Cerebellar nuclear complex (tissue), 1 donor: Measurements from ENCODE around the gene RHBDD1.

Source experiments
- DNase-seq, 2 experiments: peaks; one replicate each; lab custom pipeline; 2025; lab: John Stamatoyannopoulos, UW

Gene RHBDD1

DNA sequence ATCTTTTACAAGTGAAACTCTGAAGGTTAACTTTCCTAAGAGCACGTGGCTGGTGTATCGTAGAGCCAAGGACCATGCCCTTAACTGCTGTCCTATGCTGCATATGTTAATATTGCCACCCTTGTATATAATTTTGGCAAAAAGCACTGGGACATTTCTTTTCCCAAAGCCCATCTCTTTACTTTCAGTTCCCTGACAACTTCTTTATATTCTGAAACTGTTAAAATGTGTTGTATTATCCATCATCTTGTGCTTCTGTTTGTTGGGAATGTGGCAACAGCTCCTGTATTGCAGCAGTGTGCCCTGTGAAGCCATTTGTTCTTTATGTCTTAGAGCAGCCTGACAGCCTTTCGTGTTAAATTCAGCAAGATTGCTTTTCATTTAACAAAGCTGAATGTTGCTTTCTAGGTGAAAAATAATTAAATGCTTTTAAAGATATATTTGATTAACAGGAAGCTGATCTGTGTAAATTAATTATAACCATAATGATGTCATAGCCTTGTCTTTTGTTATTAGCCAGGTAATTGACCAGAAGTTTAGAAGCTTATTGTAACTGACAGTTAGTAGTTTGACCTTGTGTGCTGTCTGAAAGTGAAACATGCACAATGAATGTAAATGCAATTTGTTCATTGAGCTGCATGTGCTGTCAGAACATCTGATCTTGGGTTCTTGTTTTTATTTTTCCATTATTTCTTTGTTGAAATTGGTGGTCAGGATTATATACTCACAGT, 9.7 kb downstream of the RHBDD1 start:
- no peak for DNase-seq

DNA sequence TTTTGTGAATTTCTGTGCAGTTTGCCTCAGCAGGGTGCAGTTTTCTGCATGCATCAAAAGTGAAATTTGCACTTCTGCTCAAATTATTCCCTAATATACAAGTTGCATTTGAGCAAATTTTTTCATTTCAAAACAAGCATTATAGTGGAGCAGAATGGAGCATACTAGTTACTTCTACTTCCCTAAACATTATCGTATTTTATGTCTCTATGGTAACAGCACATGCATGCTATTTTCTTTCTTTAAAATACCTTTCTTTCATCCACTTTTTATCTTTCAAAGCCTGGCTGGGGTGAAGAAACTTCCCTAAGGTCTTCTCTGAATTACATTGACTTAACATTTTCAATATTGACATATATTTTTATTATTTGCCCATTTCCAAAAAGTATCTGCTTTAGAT, 11.2 kb downstream of the RHBDD1 start:
- DNase-seq, result no peak

DNA sequence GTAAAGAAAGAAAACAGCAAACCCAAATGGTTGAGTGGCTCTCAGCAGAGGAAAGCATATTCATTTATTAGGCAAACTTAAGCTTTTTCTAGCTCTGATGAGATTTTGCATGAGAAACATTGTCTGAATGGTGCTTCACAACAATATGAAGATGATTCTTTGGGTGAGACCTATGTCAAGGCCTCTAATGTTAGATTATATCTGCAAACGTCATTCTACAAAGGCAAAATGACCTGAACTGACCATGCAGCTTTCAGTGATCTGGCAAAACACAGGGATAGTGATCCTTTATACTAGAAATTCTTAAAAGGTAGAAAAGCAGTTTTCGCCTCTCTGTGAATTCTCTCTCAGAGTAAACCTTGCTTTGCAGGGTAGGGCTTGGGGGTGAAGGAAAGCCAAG, 11.7 kb downstream of the RHBDD1 start:
- no peak for DNase-seq

DNA sequence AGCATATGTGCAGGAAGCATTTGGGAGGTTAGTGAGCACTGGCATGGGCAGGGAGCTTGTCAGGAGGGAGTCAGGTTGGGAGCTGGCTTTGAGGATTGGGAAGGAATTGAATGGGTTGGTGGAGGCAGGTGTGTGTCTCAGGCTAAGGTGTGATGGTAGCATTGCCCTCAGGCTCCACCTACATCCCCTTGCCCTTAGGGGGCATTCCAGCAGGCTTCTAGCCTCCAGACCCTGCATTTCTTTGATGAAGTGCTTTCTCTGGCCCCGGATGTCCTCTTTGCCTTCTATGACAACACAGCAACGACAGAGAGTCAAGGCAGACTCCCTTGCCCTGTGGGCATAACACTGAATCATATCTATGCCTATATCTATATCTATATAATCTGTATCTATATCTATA, 13.5 kb downstream of the RHBDD1 start:
- DNase-seq, result no peak

DNA sequence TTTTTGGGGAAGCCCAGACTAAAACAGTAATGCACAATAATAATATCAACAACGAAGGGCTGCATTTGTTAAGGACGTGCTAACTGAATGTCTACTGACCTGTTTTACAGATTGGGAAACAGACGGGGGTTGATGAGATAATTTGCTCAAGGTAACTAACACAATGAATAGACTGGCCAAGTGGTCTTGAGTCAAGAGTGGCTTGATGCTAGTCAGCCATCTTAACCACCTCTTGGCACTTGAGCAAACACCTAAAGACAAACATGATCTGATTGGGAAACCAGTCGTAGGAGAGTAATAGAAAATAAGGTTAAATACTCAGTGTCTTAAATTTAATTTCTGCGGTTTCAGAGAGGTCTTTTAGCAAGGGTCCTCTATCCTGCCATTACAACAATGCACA, 14.2 kb downstream of the RHBDD1 start:
- no peak for DNase-seq

DNA sequence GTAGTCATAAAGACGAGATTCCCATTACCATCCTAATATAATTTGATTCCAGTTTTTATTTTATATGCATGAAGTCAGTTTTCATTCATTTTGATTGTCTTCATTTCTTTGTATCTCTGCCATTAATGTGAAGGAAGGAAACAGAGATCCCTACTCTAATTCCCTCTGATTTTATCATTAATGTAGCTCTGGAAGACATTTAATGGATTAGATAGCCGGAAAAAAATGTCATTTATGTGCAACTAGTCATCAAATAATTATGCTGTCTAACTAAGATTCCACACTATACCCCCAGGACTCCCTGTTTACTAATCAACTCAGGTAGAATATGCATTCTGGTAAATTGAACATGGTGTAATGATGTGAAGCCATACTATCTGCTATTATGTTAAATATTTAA, 19.9 kb downstream of the RHBDD1 start:
- no peak for DNase-seq

DNA sequence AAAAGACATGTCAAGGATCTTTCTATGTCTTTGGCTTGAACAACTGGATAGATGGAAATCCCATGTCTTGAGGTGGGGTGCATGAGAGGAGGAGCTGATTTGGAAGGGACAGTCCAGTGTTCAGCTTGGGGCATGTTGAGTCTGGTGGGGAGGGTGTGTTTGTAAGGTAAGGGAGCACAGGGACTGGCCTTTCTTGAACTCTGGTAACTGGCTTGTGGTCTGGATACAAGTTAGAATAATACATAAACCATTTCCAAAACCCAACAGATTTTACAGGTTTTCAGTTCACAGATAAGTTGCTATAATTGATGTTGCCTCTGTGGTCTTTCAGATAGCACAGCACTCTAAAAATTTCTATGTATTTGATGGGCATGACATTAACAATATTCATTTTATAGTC, 24.2 kb downstream of the RHBDD1 start:
- DNase-seq, result no peak

DNA sequence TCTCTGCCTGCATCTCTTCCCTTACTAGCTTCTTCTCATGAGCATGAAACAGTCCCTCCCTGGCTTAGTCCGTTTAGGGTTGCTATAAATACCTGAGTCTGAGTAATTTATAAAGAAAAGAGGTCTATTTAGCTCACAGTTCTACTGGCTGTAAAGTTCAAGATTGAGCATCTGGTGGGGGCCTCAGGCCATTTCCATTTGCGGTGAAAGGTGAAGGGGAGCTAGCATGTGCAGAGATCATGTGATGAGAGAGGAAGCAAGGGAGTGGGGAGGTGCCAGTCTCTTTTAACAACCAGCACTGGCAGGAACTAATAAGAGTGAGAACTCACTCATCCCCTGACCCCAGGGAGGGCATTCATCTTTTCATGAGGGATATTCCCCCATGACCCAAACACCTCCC, 26.8 kb downstream of the RHBDD1 start:
- DNase-seq, result no peak

DNA sequence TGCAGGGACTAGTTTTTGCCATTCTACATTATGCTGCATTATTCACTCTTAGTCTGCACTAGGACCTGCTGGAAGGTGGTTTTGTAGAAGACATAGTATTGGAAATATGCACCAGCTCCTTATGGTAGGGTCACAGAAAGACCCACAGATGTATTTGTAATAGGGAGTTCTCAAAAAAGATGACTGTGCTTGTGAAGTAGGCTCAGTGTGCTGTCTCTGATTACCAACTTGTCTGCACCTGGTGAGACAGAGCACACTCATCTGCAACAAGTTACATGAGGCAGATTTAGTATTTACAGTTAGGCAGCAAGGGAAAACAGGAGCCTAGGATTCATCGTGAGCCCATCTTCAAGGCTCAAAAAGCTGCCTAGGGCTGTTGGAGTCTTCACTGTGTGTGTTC, 29.4 kb downstream of the RHBDD1 start:
- no peak for DNase-seq

DNA sequence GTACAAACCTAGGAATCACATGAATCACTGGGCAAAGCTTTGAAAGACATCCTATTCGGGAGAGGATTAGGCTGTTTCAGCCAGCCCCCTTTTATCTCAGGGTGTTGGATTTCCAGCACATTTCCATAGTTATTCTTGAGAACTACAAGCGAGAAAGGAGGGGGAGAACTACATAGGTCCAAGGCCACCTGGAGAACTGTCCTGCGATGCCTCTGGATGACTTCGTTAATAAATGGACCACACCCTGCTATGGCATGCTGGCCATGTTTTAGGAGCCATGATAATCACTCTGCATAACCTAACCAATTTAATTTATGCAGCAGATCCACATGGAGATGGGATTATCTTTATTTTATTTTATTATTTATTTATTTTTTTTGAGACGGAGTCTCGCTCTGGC, 29.9 kb downstream of the RHBDD1 start:
- DNase-seq, result no peak

DNA sequence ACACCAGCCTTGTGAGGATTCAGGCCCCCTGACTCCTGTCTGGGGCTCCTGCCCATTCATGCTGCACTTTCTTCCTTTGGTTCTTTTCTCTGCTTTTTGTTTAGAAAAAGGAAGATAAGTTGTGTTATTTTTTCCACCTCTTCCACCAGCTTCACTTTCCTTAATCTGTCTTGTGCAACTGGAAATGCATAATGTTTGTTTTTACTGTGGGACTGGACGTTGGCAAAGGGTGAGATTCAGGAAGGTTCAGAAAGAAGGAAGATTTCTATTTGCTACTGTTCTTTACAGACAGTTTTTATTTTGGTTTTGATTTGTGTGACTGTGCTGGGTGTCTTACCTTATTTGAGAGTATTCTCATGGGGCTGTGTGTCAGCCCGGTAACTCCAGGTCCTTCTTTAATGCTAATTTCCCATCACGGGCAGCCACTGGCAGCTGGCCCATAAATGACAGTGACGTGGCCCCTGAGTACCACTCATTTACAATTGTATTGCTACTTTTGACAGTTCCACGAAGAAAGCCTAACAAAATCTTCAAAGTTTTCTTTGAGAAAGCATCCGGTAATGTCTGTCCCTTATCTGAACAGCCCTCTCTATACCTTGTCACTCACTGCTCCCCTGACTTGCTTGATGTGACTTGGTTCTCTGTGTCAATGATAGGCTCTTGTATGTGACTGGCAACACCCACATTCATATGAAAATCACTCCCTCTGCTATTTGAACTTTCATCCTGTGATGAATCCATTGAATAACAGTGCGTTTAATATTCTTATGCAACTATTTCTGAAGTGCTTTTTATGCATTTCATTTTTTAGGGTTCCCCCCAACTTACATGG, 32.7 kb downstream of the RHBDD1 start:
- no peak for DNase-seq

DNA sequence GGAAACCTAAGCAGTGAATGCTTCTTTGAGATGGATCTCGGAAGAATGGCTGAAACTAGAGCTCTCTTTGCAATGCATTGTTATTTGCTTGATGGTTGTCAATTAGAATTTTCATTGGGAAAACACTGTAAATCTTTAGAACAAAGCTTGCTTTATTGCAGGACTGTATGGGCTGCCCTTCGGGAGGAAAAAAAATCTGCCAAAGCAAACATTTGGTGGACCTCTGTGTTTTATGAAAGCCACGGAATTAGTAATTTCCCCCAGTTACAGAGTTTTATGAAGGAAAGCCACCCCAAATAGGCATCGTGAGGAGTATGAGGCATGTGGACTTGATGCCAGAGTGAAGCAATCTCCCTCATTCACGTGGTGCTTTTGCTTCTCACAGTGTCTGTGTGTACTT, 33.5 kb downstream of the RHBDD1 start:
- DNase-seq, result no peak

DNA sequence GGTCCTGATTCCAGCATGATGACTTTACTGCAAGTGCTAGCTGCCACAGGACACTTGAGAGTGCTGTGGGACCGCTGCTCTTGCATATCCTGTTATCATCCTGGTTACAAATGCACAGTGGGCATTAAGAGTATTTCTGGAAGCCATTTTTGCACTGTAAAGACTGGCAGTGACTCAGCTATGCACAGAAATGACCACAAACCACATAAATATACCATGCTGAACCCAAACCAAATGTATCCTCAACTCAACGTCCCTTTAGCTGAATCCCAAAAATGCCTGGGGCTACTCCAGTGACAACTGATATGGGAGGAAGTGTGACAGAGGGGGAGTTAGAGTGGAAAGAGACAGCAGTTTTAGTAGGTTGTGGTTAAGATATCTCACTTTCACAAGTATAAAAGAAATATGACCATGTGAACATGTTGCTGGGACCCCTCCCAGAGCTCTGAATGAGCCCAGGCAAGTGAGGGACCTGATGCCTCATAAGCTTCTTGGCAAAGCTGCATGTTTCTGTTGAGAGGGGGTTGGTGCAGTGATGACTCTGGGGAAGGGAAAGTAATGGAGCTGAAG, 37.3 kb downstream of the RHBDD1 start:
- no peak for DNase-seq

DNA sequence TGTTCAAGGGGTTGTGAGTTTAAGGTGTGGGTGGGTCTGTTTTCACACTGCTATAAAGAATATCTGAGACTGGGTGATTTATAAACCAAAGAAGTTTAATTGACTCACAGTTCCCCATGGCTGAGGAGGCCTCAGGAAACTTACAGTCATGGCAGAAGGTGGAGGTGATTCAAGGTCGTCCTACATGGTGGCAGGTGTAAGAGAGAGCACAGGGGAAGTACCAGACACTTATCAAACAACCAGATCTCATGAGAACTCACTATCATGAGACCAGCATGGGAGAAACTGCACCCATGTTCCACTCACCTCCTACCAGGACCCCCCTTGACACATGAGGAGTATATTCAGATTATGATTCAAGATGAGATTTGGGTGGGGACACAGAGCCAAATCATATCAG, 38.0 kb downstream of the RHBDD1 start:
- DNase-seq, result no peak

DNA sequence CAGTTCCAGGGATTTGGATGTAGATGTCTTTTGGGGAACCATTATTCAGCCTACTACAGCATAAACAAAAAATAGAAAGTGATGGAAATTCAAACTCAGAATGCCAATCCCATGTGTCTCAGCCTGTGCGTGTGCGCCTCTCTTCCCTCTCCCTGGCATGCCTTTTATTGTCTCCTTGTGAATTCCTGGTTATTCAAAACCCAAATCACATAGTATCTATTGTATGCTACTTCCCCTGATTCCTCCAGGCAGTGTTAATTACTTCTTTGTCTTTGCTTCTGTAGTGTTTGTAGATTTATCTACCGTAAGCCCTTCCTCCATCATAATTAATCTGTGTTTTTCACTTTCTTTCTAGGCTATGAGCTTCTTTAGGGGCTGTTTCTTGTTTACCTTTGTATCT, 38.9 kb downstream of the RHBDD1 start:
- DNase-seq, result no peak

DNA sequence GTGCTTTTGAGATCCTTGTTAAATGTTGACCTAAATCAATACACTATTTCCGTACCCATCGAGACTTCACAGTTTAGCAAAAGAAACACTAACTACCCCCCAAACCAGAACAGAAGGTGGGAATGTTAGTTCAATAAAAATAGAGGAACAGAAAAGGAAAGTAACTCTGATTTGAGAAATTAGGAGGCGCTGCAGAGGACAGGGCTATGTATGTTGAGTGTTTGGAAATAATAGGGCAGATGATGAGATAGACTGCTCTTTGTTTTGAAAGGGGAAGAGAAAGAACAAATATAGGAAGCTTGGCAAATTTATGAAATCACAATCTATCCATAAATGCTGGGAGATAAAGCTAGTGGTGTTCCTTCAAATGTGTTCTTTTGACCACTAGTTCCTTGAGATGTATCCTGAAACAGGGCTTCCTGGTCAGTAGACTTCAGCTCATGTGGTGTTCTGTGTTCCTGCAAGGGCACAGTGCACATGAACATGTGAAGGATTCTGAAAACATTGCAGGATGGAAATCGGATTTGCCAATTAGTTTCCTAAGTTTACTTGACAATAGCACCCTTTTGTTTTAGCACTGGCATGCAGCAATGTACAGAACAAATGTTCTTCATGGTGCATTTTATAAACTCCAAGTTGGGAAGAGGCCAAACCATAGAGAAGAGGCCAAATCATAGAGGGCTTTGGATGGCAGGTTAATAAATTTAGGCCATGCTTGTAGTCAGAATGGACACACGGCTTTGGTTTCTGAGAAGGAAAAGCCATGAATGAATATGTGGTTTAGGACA, 39.8 kb downstream of the RHBDD1 start:
- no peak for DNase-seq

DNA sequence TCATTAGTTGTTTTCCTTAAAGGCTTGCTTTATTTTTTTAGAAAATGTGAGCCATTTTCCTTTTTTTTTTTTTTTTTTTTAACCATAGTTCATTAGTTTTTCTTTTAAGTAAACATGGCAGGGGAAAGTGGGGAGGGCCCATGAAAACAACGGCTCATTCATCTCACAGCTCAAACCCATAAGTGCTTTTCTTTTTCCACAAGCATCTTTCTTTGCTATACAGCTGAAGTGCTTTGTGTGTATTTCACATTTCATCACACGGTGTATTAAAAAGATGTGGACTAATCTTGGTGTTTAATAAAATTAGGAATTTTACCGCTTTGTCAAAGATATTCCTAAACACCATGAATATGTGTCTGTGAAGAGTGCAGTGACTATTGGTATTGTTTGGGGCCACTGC, 41.6 kb downstream of the RHBDD1 start:
- DNase-seq, result no peak

DNA sequence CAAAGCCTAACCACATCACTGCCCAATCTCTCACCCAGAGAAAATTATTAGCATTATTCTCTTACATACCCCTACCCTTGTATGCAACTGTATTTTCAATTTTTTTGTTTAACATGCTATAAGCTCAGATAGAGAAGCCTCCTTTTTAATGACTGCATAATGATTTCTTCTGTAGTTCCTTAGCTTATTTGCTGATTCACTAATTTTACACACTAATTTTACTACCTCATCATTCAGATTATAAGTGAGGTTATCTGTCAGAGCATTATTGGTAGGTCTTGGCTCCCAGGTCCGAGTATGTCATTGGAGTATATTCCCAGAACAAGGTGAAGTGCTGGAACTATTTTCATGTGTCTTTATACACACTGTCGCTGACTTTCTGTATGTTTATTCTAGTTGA, 45.4 kb downstream of the RHBDD1 start:
- no peak for DNase-seq

DNA sequence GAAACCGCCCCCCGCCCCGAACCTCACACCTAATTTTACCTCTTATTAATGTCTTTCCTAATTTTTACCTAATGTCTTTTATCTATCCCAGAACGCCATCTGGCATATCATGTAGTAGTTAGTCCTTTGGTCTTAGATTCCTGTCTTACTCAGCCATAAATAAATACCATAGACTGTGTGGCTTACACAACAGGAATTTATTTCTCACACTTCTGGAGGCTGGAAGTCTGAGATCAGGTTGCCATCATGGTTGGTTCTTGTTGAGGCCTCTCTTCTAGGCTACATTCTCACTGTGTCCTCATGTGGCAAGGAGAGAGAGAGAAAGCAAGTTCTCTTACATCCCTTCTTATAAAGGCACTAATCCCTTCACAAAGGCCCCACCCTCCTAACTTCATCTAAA, 46.8 kb downstream of the RHBDD1 start:
- DNase-seq, result no peak

DNA sequence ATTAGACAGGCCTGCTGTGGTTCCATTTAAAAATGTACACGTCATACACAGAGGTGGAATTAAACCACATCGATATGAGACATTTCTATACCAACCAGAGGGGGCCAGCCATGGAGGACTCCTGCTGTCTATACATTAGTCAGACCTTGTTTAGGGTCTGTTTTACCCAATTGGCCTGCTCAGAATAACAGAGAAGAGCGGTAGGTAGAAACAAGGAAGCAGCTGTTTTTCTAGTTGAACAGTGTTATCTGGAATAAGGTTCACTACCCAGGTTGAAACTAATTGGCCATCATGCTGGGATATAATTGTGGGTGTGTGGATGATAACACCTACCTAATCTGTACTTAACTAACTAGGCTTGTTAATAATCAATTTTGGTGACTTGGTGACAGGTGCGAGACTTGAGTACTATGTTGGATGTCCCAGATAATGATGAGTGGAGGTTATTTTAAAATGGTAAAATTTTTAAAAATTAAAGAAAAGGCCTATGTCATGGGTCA, 47.5 kb downstream of the RHBDD1 start:
- no peak for DNase-seq

DNA sequence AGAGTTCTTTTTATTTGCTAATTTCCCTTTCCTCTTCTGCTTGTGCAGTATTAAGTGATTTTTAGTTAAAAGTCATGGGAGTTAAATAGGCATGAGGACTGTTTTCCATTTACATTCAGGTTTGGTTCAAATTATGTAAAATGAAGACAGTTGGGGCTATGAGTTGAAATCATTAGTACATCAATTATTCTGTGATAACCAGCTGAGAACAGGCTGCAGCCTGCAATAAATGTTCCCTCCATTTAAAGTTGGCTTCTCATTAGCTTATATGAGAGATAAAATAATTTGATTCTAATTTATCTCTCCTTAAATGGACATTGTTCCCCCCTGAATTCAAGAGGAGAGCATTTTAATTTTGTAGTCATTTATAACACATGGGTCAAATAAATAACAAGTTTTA, 48.3 kb downstream of the RHBDD1 start:
- no peak for DNase-seq

DNA sequence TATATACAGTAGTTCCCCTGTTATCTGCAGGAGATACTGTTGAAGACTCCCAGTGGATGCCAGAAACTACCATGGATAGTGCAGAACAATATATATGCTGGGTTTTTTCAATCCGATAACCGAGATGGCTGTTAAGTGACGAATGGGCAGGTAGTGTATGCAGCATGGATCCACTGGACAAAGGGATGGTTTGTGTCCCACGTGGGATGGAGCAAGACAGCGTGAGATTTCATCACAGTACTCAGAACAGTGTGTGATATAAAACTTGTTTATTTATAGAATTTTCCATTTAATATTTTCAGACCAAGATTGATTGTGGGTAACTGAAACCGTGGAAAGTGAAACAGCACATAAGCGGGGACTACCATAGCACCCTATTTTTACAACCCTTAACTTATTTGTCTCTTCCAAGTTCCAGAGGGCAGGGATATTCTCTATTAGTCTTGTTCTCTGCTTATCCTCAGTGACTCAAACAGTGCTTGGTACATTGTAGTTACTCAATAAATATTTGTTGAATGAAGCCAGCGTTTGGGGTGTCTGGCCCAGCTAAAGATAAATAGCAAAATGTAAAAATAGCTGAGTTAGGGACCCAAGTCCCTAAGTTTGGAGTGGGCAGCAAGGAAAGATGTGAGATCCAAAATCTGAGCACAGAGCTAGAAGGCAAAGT, 50.0 kb downstream of the RHBDD1 start:
- DNase-seq, result no peak
